H1 (cell line): ENCODE measurements around the gene RALGAPB. TPM values are rescaled to one million over a fixed set of nuclear protein-coding genes. Genes with fewer than 3 reads are reported as not detected.

Source experiments
- CBX5 ChIP-seq: fragments of 300-800, 300-1000 bp; sonication (generic); IDR thresholded peaks from 2 replicates; pipeline ENCODE4 v1.7.1; 2016; ENCODE audit warnings: antibody characterized with exemption, low read length, low read depth
- CHD1 ChIP-seq: IDR thresholded peaks from 2 replicates; pipeline ENCODE4 v1.6.1; 2012; ENCODE audit warnings: low read depth, low read length, improper control_type of control experiment
- EZH2 ChIP-seq: fragments of 200-600 bp; sonication (generic); IDR thresholded peaks from 2 replicates; pipeline ENCODE4 v1.7.1; 2012; ENCODE audit warnings: low read depth, mild to moderate bottlenecking, moderate library complexity, low read length, inconsistent platforms; ENCODE audit not compliant: severe bottlenecking
- SIX5 ChIP-seq: IDR thresholded peaks from 2 replicates; pipeline ENCODE4 v1.6.1; 2011; ENCODE audit warnings: mild to moderate bottlenecking, low read depth, low read length
- ZNF274 ChIP-seq: IDR thresholded peaks from 2 replicates; pipeline ENCODE4 v1.7.0; 2012; ENCODE audit warnings: low read length, borderline replicate concordance; ENCODE audit errors: extremely low read depth
- polyA plus RNA-seq, 7 experiments: library from polyadenylated mRNA; depleted of rRNA in 3 of 7; stranded (reverse) in 5 of 7; unstranded in 2 of 7; fragments of >200 nt in 5 of 7; fragments of 200-250 nt in 2 of 7; gene quantifications; 1 replicate in 5 of 7; 2 replicates in 1 of 7; 4 replicates in 1 of 7; pipeline versions ENCODE4 v1.2.1 to v1.2.3, GENCODE V29; 2011 to 2013; ENCODE audit warnings: missing spikeins in 2 of 7, mixed read lengths in 2 of 7
- total RNA-seq: library from RNA; stranded (reverse); fragmentation: NEBNext Ultra II Directional; extraction: Animal tissue kit (Norgen Biotek cat#: 25700); gene quantifications from 2 replicates; pipeline ENCODE4 v1.2.1, GENCODE V29; 2021
- TF ChIP-seq, protein P1 (sequence below): IDR thresholded peaks from 2 replicates; pipeline ENCODE4 v1.6.1; 2012; ENCODE audit warnings: inconsistent platforms

Gene RALGAPB
- total and polyA plus RNA-seq, 2 of the 8 experiments (the other 6 are each of a cell fraction or from before 2014, with no cell fraction given), result 10.6 to 35.1 TPM

DNA sequence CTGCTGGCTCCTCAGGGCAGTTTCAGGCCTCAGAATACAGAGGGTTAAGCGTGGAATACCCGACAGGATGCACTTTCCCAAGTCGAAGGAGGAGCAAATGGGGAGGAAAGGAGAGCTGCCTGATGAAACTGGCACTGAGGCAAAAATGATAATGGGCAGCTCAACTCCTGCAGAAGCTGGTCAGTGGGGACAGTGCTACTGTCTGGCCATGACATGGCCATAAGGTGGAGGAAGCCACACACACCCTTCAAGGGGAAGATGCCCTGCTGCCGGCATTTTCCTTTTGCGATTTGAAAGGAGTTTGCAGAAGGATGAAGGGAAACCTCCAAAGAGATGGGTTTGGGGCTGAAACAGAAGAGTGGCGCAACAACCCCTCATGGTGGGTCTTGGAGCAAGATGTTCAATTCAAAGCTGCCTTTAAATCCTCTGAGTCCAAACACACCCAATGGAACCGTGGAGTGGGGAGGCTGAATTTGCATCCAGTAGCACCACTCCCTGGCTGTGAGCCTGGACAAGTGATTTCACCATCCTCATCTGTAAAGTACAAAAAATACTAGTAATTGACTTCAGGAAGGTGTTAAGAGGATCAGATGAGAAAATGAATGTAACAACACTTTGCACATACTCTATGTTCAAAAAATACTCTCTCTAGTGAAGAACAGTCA, 111.6 kb downstream of the RALGAPB start (continued):
- TF ChIP-seq ZNF274 (no peak), EZH2 (no peak), SIX5 (no peak), CBX5 (no peak), CHD1 (no peak)
- TF ChIP-seq, protein P1, sequence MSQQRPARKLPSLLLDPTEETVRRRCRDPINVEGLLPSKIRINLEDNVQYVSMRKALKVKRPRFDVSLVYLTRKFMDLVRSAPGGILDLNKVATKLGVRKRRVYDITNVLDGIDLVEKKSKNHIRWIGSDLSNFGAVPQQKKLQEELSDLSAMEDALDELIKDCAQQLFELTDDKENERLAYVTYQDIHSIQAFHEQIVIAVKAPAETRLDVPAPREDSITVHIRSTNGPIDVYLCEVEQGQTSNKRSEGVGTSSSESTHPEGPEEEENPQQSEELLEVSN, result no peak
